GM12801 (cell line): ENCODE measurements around the gene PIP5K1A.

Experiments
- TF ChIP-seq, protein P1 (sequence below): IDR thresholded peaks from one replicate; pipeline ENCODE4 v1.5.1; 2011; ENCODE audit warnings: control low read depth; ENCODE audit not compliant: insufficient read length; ENCODE audit errors: extremely low read depth

PIP5K1A gene

DNA sequence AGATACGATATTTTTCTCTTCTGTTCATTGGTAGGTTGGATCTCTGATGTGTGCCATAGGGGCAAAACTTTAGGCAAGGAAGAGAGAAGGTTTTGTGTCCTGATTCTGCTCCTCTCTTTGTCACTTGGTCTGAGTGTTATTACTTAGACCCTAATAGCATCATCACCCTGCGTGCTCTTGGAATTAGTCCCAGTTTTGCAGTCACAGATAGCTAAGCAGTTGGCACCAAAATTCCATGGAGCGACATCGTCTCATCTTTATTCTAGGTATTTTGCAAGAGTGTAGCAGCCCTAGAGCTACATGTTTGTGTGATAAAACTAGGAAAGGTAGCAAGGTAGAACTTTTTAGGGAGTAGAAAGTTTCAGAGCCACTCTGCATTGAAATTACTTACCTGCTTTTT is 23.8 kb downstream of the PIP5K1A start:
- TF ChIP-seq, protein P1, sequence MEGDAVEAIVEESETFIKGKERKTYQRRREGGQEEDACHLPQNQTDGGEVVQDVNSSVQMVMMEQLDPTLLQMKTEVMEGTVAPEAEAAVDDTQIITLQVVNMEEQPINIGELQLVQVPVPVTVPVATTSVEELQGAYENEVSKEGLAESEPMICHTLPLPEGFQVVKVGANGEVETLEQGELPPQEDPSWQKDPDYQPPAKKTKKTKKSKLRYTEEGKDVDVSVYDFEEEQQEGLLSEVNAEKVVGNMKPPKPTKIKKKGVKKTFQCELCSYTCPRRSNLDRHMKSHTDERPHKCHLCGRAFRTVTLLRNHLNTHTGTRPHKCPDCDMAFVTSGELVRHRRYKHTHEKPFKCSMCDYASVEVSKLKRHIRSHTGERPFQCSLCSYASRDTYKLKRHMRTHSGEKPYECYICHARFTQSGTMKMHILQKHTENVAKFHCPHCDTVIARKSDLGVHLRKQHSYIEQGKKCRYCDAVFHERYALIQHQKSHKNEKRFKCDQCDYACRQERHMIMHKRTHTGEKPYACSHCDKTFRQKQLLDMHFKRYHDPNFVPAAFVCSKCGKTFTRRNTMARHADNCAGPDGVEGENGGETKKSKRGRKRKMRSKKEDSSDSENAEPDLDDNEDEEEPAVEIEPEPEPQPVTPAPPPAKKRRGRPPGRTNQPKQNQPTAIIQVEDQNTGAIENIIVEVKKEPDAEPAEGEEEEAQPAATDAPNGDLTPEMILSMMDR: no peak

DNA sequence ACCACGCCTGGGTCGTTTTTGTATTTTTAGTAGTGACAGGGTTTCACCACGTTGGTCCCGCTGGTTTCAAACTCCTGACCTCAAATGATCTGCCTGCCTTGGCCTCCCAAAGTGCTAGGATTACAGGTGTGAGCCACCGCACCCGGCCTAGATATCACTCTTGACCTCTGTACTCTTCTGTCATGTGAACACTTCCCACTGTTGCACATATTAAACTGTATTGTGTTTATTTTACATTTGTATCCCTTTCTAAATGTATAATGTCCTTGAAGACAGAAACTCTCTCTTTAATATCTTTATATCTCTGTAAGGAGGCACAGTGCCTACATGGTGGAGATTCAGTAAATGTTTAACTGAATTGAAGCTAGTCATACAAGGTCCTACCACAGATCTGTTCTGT is 36.9 kb downstream of the PIP5K1A start:
- TF ChIP-seq, protein P1: no peak

DNA sequence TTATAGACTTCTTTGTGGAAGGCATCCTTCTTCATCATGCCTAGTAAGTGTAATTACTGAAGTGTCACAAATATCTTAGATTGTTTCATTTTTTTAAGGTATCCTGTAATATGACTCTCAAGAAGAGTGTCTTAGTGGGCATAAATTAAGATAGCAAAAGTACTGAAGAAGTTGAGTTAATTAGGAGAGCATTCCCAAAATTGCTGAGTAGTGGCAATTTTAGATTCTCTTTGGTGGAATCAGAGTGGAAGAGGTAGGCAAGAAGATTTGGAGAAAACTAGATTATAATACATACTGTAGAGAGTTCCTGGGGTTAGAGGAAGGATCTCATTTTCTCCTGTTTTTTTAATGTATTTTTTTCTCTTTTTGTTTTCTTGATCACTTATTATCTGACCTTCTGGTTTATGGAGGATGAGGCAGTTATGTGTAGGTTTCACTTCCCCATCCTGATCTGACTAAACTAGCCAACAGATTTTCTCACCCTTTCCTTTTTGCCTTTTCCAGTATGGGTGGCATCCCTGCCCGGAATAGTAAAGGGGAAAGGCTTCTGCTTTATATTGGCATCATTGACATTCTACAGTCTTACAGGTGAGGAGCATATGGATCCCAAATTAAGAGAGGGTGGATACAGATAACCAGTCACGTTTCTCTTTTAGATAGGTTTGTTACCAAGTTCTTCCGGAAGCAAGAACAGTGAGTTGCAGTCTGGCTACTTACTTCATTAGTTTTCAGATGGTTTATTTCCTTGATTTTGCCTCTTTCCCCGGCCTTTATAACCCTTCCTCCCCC is 39.5 kb downstream of the PIP5K1A start:
- TF ChIP-seq, protein P1: no peak

DNA sequence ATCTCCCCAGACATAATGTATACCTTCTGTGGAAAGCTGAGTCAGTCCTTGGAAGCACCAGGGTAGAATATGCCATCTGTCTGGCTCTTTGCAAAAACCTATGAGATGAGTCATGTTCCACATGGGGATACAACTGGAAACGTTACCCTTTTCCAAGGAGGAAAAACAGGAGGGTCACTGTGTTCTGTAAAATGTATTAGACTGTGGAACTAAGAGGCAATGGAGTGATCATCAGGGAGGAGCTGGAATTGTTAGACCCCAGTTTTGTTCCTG is 40.1 kb downstream of the PIP5K1A start:
- TF ChIP-seq, protein P1: no peak

DNA sequence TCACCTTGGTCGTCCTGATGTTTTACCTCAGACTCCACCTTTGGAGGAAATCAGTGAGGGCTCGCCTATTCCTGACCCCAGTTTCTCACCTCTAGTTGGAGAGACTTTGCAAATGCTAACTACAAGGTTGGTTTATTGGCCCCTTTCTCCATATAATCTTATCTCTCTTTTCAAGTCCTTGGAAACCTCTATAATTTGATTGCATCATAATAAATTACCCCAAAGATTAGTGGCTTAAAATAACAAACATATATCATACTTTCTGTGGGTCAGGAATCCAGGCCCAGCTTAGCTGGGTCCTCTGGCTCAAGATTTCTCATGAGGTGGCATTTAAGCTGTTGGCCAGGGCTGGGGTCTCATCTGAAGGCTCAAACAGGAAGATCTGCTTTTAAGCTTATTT is 44.1 kb downstream of the PIP5K1A start:
- TF ChIP-seq, protein P1: no peak

DNA sequence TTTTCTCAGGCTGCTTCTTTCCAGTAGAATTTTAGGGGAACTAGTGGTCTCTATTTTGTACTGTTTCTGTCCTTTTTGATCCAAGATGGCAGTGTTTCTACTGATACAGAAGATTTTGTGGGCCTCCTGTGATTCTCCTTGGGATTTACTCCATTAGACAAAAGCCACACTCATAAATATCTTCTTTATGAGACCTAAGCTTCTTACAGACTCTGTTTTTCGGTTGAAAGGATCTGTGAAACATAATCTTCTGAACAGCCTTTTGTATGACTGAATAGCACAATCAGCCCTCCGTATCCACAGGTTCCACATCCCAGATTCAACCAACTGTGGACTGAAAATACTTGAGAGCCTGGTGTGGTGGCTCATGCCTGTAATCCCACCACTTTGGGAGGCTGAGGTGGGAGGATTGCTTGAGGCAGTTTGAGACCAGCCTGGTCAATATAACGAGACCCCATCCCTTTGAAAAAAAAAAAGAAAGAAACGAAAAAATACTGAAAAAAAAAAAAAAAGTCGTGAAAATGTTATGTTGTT is 45.4 kb downstream of the PIP5K1A start:
- TF ChIP-seq, protein P1: no peak

DNA sequence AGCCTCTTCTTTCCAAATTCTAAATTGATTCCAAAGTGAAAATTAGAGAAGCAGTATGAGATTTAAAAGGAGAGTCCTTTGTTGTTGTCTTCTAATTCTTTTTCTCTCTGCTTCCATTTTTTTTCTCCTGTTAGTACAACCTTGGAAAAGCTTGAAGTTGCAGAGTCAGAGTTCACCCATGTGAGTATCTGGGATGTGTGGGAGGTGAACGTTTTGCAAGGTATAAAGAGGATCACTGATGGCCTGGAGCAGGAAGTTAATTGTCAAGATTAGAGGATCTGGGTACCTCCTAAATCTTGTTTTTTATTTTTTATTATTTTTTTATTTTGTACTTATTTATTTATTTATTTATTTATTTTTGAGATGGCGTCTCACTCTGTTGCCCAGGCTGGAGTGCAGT is 48.4 kb downstream of the PIP5K1A start:
- TF ChIP-seq, protein P1: no peak
